ENCODE data around the gene STK33. TPM values are rescaled to one million over a fixed set of nuclear protein-coding genes. Genes with fewer than 3 reads are reported as not detected.

Gene STK33
- total RNA-seq, 1 experiment from 2014 or later, result 8.2 TPM

- no peak for DNase-seq (ENCODE audit: low read depth)
Measured at GRCh38 chr11:8356216-8356615, 237.8 kb downstream of the STK33 start.

GRCh38 chr11:8355416-8355742 is 238.6 kb downstream of the STK33 start:
- no peak for DNase-seq (ENCODE audit: low read depth)

- peak; percentile 24 for DNase-seq (ENCODE audit: low read depth)
Measured at GRCh38 chr11:8354622-8355415, 239.2 kb downstream of the STK33 start.

GRCh38 chr11:8352876-8353505 is 241.0 kb downstream of the STK33 start:
- no peak for DNase-seq (ENCODE audit: low read depth)

- DNase-seq (ENCODE audit: low read depth), result no peak
Measured at GRCh38 chr11:8352103-8352875, 241.7 kb downstream of the STK33 start.

- DNase-seq (ENCODE audit: low read depth), result no peak
Measured at GRCh38 chr11:8351223-8351622, 242.8 kb downstream of the STK33 start.

GRCh38 chr11:8347978-8348377 is 246.1 kb downstream of the STK33 start:
- no peak for DNase-seq (ENCODE audit: low read depth)

- no peak for DNase-seq (ENCODE audit: low read depth)
Measured at GRCh38 chr11:8346157-8346755, 247.8 kb downstream of the STK33 start.

- DNase-seq (ENCODE audit: low read depth), result no peak
Measured at GRCh38 chr11:8345179-8345578, 248.8 kb downstream of the STK33 start.

- no peak for DNase-seq (ENCODE audit: low read depth)
Measured at GRCh38 chr11:8344346-8344745, 249.7 kb downstream of the STK33 start.

- DNase-seq (ENCODE audit: low read depth), result peak; percentile 57
Measured at GRCh38 chr11:8342821-8343681, 251.0 kb downstream of the STK33 start.

- no peak for DNase-seq (ENCODE audit: low read depth)
Measured at GRCh38 chr11:8341996-8342395, 252.0 kb downstream of the STK33 start.

Other genes with a start within 250 kb of the STK33 start
- gene TRIM66, start 88.4 kb upstream of the STK33 start, total RNA-seq (2014; rRNA removed; shearing (Covaris generic)), result 2.6 and 3.7 TPM in 2 replicates
- gene RPL27A, start 88.6 kb upstream of the STK33 start, total RNA-seq (2014; rRNA removed; shearing (Covaris generic)), result 741 and 770 TPM in 2 replicates